Muscle of leg (tissue), 11 donors: ENCODE results near the gene SETD1B. TPM values are rescaled to one million over a fixed set of nuclear protein-coding genes. Genes with fewer than 3 reads are reported as not detected.

Source experiments
- DNase-seq: peaks from one replicate; pipeline ENCODE4 v3.0.0; 2013
- H3K27ac ChIP-seq: one replicate; pipeline ENCODE4 v1.5.1; 2013; ENCODE audit warnings: mild to moderate bottlenecking, low read length, control low read depth
- H3K27me3 ChIP-seq: one replicate; pipeline ENCODE4 v1.6.1; 2013; ENCODE audit warnings: low read length; ENCODE audit not compliant: control insufficient read depth, insufficient read depth
- H3K36me3 ChIP-seq: one replicate; pipeline ENCODE4 v1.6.1; 2013; ENCODE audit warnings: low read length; ENCODE audit not compliant: control insufficient read depth, insufficient read depth
- H3K4me1 ChIP-seq: one replicate; pipeline ENCODE4 v1.6.1; 2013; ENCODE audit warnings: low read length; ENCODE audit not compliant: control insufficient read depth, insufficient read depth
- H3K4me3 ChIP-seq: one replicate; pipeline ENCODE4 v1.5.1; 2013; ENCODE audit warnings: low read length, control low read depth
- H3K9me3 ChIP-seq: replicated peaks from 2 replicates; pipeline ENCODE4 v1.6.1; 2013; ENCODE audit warnings: low read depth, low read length; ENCODE audit not compliant: control insufficient read depth
- WGBS: methylation state at CpG from one replicate; pipeline ENCODE4 v1.1.5; 2013; ENCODE audit warnings: missing lambda C conversion rate; ENCODE audit not compliant: insufficient coverage; 5-methylcytosine and 5-hydroxymethylcytosine counted together
- polyA plus RNA-seq, 8 donors: library from polyadenylated mRNA; unstranded; fragments of 120-200 nt; gene quantifications; one replicate each; pipeline versions ENCODE4 v1.2.1 to v1.2.3, GENCODE V29; 2013; ENCODE audit warnings: inconsistent platforms in 1 of 8, low replicate concordance in 1 of 8; ENCODE audit not compliant: insufficient read length in 8 of 8, insufficient read depth in 1 of 8
- total RNA-seq: library from RNA; stranded (reverse); fragments of 120-200 nt; gene quantifications from one replicate; pipeline ENCODE4 v1.2.4, GENCODE V29; 2013

The SETD1B gene
- total and polyA plus RNA-seq, 9 donors = 3.6 to 13.4 (median 10.1) TPM

- no peak overlapping the region for H3K4me3 ChIP-seq
- H3K27ac ChIP-seq = no peak overlapping the region
- no peaks in the 10 kb centered on the region for H3K27me3 ChIP-seq
- H3K9me3 ChIP-seq = no peaks in the 10 kb centered on the region
- DNase-seq = no peak
- H3K36me3 ChIP-seq = peaks cover 61% of the 10 kb centered on the region
- H3K4me1 ChIP-seq = peaks cover 53% of the 10 kb centered on the region
- WGBS = 83% methylated on average over 4 of the region's 8 CpGs
Measured at GRCh38 chr12:121808623-121809022, 4.8 kb downstream of the SETD1B start.

GRCh38 chr12:121809712-121810116 lies 5.9 kb downstream of the SETD1B start:
- WGBS = 86% methylated on average over 27 of the region's 27 CpGs
- H3K27me3 ChIP-seq = no peaks in the 10 kb centered on the region
- DNase-seq = no peak
- no peaks in the 10 kb centered on the region for H3K9me3 ChIP-seq
- peaks cover 53% of the 10 kb centered on the region for H3K4me1 ChIP-seq
- H3K27ac ChIP-seq = no peak overlapping the region
- H3K4me3 ChIP-seq = no peak overlapping the region
- H3K36me3 ChIP-seq = peaks cover 70% of the 10 kb centered on the region

GRCh38 chr12:121810234-121810817 lies 6.5 kb downstream of the SETD1B start:
- Histone ChIP-seq H3K27me3 (no peaks in the 10 kb centered on the region), H3K9me3 (no peaks in the 10 kb centered on the region), H3K27ac (no peak overlapping the region), H3K4me1 (peaks cover 53% of the 10 kb centered on the region), H3K36me3 (peaks cover 74% of the 10 kb centered on the region), H3K4me3 (no peak overlapping the region)
- WGBS = 63% methylated on average over 31 of the region's 33 CpGs
- DNase-seq = no peak

- peaks cover 80% of the 10 kb centered on the region for H3K36me3 ChIP-seq
- H3K27ac ChIP-seq = peak overlapping the region; percentile 88
- H3K4me1 ChIP-seq = peaks cover 49% of the 10 kb centered on the region
- H3K4me3 ChIP-seq = peak overlapping the region; percentile 38
- no peak for DNase-seq
- H3K27me3 ChIP-seq = no peaks in the 10 kb centered on the region
- H3K9me3 ChIP-seq = no peaks in the 10 kb centered on the region
- WGBS = 52% methylated on average over 3 of the region's 6 CpGs
Measured at GRCh38 chr12:121810833-121811433, 7.1 kb downstream of the SETD1B start.

- 3% methylated on average over 42 of the region's 46 CpGs for WGBS
- Histone ChIP-seq H3K4me1 (peaks cover 42% of the 10 kb centered on the region), H3K36me3 (peaks cover 79% of the 10 kb centered on the region), H3K9me3 (no peaks in the 10 kb centered on the region), H3K27ac (peak overlapping the region; percentile 88), H3K4me3 (peak overlapping the region; percentile 63), H3K27me3 (no peaks in the 10 kb centered on the region)
- peak; percentile 83 for DNase-seq
Measured at GRCh38 chr12:121811434-121812319, 7.9 kb downstream of the SETD1B start.

GRCh38 chr12:121812320-121812871 lies 8.6 kb downstream of the SETD1B start:
- H3K27me3 ChIP-seq = no peaks in the 10 kb centered on the region
- DNase-seq = peak; percentile 68
- H3K4me1 ChIP-seq = peaks cover 36% of the 10 kb centered on the region
- 6% methylated on average over 19 of the region's 26 CpGs for WGBS
- peak overlapping the region; percentile 63 for H3K4me3 ChIP-seq
- H3K9me3 ChIP-seq = no peaks in the 10 kb centered on the region
- H3K36me3 ChIP-seq = peaks cover 81% of the 10 kb centered on the region
- peak overlapping the region; percentile 47 for H3K27ac ChIP-seq

- Histone ChIP-seq H3K4me1 (peaks cover 33% of the 10 kb centered on the region), H3K27ac (no peak overlapping the region), H3K27me3 (no peaks in the 10 kb centered on the region), H3K36me3 (peaks cover 81% of the 10 kb centered on the region), H3K9me3 (no peaks in the 10 kb centered on the region), H3K4me3 (peak overlapping the region; percentile 63)
- DNase-seq = no peak
- 50% methylated on average over 7 of the region's 25 CpGs for WGBS
Measured at GRCh38 chr12:121812921-121813896, 9.4 kb downstream of the SETD1B start.

- Histone ChIP-seq H3K4me1 (peaks cover 33% of the 10 kb centered on the region), H3K36me3 (peaks cover 74% of the 10 kb centered on the region), H3K27me3 (no peaks in the 10 kb centered on the region), H3K27ac (no peak overlapping the region), H3K9me3 (no peaks in the 10 kb centered on the region), H3K4me3 (no peak overlapping the region)
- WGBS = 78% methylated on average over 6 of the region's 14 CpGs
- no peak for DNase-seq
Measured at GRCh38 chr12:121813951-121814350, 10.1 kb downstream of the SETD1B start.

- Histone ChIP-seq H3K4me3 (no peak overlapping the region), H3K27me3 (no peaks in the 10 kb centered on the region), H3K9me3 (no peaks in the 10 kb centered on the region), H3K4me1 (peaks cover 33% of the 10 kb centered on the region), H3K27ac (no peak overlapping the region), H3K36me3 (peaks cover 73% of the 10 kb centered on the region)
- WGBS = 87% methylated on average over 28 of the region's 31 CpGs
- no peak for DNase-seq
Measured at GRCh38 chr12:121814429-121815119, 10.8 kb downstream of the SETD1B start.
